T-helper 2 cell treated with Interferon-gamma antibody and Interleukin-4, amounts not matched to agents 5 μg/mL and 100 μg/mL, for 36 hours (primary cell): ENCODE measurements around the gene STK35.

Source experiments
- DNase-seq: peaks from one replicate; pipeline ENCODE4 v3.0.0; 2021; ENCODE audit warnings: low spot score
- H3K27ac Mint-ChIP-seq: one replicate; pipeline ENCODE4 v1.8.0; 2021; ENCODE audit warnings: mild to moderate bottlenecking, mixed read lengths
- H3K27me3 Mint-ChIP-seq: one replicate; pipeline ENCODE4 v1.8.0; 2021; ENCODE audit warnings: low read depth, mixed read lengths
- H3K36me3 Mint-ChIP-seq: one replicate; pipeline ENCODE4 v1.8.0; 2021; ENCODE audit warnings: low read depth, mixed read lengths
- H3K4me1 Mint-ChIP-seq: one replicate; pipeline ENCODE4 v1.8.0; 2021; ENCODE audit warnings: low read depth, mixed read lengths
- H3K4me3 Mint-ChIP-seq: one replicate; pipeline ENCODE4 v1.8.0; 2022; ENCODE audit warnings: mild to moderate bottlenecking, moderate library complexity, mixed read lengths
- H3K9me3 Mint-ChIP-seq: one replicate; pipeline ENCODE4 v1.8.0; 2021; ENCODE audit warnings: mixed read lengths

STK35 gene

DNA sequence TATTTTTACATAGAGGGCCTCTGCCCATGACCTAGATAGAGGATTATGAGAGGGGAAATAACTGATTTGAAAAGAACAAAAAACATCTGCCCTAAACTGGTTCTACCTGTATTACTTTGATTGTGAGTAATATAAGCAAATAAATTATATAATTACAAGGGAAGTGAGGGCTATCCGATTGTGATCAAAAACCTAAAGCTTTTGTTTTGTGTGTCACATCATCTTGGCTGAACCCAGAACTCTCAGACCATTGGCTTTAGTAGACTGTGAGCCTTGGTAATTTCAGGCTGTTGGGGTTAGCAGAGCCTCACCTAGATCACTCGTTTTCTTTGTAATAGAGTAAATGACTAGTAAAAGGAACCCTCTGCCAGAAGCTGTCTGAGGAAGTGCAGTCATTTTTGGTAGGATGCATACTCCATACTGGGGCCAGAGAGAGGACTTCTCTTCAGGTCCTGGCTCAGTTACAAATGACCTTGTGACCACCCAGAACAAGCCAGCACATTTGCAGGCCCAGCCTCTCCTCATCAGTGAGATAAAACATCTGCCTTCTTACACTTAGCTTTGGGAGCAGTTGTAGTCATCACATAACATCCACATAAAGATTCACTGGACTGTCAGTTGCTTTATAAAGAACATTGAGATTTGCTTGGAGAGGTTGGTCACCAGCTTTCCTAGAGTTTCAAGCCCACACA, 13.5 kb downstream of the STK35 start:
- peaks cover 45% of the 10 kb centered on the region for H3K36me3 Mint-ChIP-seq
- H3K9me3 Mint-ChIP-seq: no peaks in the 10 kb centered on the region
- peaks cover 25% of the 10 kb centered on the region for H3K4me1 Mint-ChIP-seq
- H3K27me3 Mint-ChIP-seq: no peaks in the 10 kb centered on the region
- no peak overlapping the region for H3K4me3 Mint-ChIP-seq
- DNase-seq: no peak
- H3K27ac Mint-ChIP-seq: peak overlapping the region; percentile 58

DNA sequence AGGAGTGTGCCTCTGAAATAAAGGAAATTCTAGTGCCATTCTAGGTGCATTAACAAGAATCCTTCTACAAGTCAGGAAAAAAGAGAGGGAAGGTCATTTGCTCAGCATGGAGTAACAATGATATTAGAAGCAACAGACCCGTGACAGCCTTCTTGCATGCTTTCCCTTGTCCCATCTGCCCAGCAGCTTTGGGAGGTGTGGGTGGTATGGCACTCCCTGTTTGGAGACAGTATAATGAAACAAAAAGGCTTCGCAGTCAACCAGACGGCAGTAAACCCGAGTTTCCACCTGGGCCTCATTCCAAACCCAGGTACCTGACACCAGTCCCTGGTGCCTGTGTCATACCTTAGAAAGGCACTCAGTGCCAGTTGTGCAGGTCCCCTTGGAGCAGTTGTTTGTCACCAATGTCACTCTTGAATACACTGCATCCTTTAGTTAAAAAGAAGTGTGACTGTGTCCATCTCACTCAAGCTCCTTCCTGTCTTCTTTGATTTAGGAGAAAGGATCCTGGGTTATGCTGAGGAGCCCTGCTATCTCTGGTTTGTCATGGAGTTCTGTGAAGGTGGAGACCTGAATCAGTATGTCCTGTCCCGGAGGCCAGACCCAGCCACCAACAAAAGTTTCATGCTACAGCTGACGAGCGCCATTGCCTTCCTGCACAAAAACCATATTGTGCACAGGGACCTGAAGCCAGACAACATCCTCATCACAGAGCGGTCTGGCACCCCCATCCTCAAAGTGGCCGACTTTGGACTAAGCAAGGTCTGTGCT, 14.7 kb downstream of the STK35 start:
- Mint-ChIP-seq H3K27ac (no peak overlapping the region), H3K27me3 (no peaks in the 10 kb centered on the region), H3K4me3 (no peak overlapping the region), H3K36me3 (peaks cover 49% of the 10 kb centered on the region), H3K9me3 (no peaks in the 10 kb centered on the region), H3K4me1 (peaks cover 18% of the 10 kb centered on the region)
- no peak for DNase-seq

DNA sequence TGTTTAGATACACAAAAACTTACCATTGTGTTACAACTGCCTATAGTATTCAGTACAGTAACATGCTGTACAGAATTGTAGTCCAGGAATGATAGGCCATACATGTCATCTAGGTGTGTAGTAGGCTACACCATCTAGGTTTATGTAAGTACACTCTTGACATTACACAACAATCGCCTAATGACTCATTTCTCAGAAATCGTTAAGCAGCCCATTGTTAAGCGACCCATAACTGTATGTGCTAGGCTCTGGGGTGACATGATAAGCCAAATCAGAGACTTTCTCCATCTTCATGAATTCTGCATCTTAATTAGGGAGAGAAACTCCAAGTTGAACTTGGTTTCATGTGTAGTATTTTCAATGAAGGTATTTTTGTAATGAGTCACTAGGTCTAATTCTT, 17.2 kb downstream of the STK35 start:
- H3K4me1 Mint-ChIP-seq: peaks cover 22% of the 10 kb centered on the region
- peaks cover 52% of the 10 kb centered on the region for H3K36me3 Mint-ChIP-seq
- DNase-seq: peak; percentile 12
- peak overlapping the region; percentile 25 for H3K4me3 Mint-ChIP-seq
- H3K27ac Mint-ChIP-seq: peak overlapping the region; percentile 67
- H3K9me3 Mint-ChIP-seq: no peaks in the 10 kb centered on the region
- no peaks in the 10 kb centered on the region for H3K27me3 Mint-ChIP-seq

DNA sequence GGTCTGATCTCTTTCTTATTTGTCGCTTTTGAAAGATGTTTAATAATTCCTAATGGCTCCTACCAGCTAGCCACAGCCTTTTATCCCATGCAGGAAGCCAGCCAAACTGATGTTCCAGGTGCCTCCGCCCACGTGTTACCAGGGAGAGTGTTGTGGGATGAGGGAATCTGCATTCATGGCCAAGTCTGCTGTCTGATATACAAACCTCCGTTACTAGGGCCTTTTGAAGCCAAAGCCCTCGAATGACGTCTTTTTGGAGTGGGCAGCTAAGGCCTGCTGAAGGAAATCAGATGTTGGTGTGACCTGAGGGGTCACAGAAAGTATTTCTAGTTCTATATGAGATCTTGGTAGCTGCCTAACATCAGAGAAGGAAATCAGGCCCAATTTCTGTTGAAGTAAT, 21.3 kb downstream of the STK35 start:
- H3K9me3 Mint-ChIP-seq: no peaks in the 10 kb centered on the region
- no peak overlapping the region for H3K27ac Mint-ChIP-seq
- H3K36me3 Mint-ChIP-seq: peaks cover 29% of the 10 kb centered on the region
- H3K27me3 Mint-ChIP-seq: no peaks in the 10 kb centered on the region
- peaks cover 20% of the 10 kb centered on the region for H3K4me1 Mint-ChIP-seq
- no peak for DNase-seq
- H3K4me3 Mint-ChIP-seq: no peak overlapping the region

DNA sequence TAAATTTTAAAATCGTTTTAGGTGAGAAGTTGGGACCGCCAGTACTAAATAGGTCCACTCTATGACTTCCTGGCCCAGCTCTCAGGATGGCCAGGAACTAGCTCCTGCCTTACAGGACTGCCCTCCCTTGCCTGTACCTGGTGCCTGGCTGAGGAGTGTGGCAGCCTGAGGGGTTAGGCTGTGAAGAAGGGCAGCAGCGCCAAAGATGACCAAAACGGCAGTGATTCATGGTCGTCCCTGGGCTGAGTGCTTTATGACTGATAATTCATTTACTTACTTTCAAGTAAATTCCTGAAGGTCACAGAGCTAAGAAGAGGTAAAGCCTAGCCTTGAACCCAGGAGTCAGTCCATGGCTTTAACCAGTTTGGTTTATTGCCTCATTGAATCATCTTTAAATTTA, 22.1 kb downstream of the STK35 start:
- no peaks in the 10 kb centered on the region for H3K9me3 Mint-ChIP-seq
- no peak overlapping the region for H3K4me3 Mint-ChIP-seq

DNA sequence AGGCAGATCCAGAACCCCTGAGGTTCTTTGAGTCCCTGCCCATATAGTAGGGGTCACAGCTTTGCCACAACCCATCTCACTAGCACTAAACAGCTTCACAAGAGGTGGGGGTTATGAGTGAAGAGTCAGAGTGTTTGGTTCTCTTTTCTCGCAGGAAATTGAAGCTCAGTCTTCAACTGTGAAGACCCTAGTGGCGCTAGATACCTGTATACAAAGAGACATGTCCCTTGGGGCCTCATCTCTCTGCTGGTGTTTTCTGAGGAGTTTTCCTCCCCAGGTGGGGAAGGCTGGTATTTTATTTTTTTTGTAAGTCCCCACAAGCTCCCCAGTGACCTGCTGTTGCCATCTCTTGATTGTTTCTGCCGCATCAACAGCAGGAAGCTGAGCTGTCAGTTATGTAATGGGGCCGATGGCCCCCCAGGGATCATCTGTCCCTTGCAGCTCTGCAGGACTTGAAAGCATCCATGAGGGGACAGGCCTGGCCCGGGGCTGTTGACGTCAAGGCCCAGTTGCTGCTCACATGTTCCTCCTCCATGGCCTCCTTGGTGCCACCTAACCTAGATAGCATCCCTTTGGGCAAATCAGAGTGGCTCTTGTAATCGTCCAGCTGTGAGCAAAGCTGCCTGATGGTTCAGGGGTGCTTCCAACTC, 23.1 kb downstream of the STK35 start:
- H3K36me3 Mint-ChIP-seq: peaks cover 18% of the 10 kb centered on the region
- no peak overlapping the region for H3K4me3 Mint-ChIP-seq
- H3K9me3 Mint-ChIP-seq: no peaks in the 10 kb centered on the region
- DNase-seq: no peak
- H3K27ac Mint-ChIP-seq: no peak overlapping the region
- H3K4me1 Mint-ChIP-seq: peaks cover 14% of the 10 kb centered on the region
- H3K27me3 Mint-ChIP-seq: no peaks in the 10 kb centered on the region

More for the DNA sequence above, 22.1 kb downstream of the STK35 start:
- Mint-ChIP-seq H3K27me3 (no peaks in the 10 kb centered on the region), H3K36me3 (peaks cover 26% of the 10 kb centered on the region), H3K27ac (no peak overlapping the region), H3K4me1 (peaks cover 19% of the 10 kb centered on the region)
- no peak for DNase-seq

DNA sequence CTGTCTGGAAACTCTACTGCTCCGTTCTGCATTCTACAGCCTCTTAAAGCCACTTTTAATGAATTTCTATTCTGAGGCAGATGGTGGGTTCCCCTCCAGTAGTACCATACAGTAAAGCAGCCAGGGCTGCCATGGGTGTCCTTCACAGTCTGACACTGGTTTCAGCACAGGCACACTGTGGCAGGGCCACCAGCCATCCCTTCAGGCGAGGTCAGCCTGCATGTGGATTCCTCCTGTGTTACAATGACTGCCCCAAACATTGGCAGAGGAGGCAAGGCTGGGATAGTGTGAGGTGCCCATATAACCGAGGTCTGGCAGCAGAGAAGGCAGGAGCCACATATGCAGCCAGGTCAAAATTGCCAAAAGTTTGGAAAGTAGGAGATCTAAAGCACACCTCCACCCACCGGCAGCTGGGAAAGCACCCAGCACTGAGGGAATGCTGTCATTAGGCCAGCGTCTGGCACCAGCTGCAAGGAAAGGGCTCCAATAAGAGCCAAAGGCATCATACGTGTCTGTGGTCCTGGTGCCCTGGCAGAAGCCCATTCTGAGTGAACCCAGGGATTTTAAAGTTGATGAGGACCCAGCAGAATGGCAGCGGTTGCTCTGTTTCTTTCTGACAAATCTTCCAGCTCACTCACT, 24.0 kb downstream of the STK35 start:
- Mint-ChIP-seq H3K36me3 (peaks cover 10% of the 10 kb centered on the region), H3K4me1 (peaks cover 16% of the 10 kb centered on the region), H3K4me3 (no peak overlapping the region), H3K27me3 (no peaks in the 10 kb centered on the region), H3K9me3 (no peaks in the 10 kb centered on the region), H3K27ac (no peak overlapping the region)
- DNase-seq: no peak

DNA sequence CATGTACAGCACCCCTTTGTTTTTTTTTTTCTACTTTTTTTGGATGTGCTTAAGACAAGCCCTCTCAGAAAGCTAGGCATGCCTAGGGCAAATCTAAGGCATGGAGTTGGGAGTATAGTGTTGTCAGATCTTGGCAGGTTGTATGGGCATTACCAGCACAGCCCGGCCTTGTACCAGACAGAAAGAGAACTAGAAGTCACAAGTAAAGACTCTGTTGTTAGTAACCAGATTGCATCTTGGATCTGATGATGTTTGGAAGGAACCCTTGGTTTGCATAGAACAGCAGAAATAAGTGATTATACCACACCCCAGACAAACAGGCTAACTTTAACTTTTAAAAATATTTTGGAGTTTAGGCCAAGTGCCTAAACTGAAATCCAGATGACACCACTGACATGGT, 25.6 kb downstream of the STK35 start:
- H3K27ac Mint-ChIP-seq: no peak overlapping the region
- no peak for DNase-seq

DNA sequence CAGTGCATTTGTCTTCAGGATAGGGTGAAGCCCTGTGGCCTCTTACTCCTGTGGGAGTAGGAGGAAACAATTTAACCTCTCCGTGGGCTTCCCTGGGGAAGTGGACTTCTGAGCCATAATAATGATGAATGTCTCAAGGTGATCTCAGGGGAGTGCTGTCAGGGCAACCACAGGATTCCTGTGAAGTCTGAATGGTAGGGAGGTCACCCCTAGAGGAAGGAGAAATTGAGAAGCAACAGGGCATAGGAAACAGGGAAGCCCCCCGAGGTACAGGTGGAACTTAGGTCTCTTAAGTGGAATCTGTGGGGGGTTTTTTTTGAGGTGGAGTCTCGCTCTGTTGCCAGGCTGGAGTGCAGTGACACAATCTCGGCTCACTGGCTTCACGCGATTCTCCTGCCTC, 26.9 kb downstream of the STK35 start:
- H3K9me3 Mint-ChIP-seq: no peaks in the 10 kb centered on the region

More for the DNA sequence above, 25.6 kb downstream of the STK35 start:
- Mint-ChIP-seq H3K27me3 (no peaks in the 10 kb centered on the region), H3K4me3 (no peak overlapping the region), H3K4me1 (peaks cover 11% of the 10 kb centered on the region), H3K9me3 (no peaks in the 10 kb centered on the region), H3K36me3 (no peaks in the 10 kb centered on the region)

DNA sequence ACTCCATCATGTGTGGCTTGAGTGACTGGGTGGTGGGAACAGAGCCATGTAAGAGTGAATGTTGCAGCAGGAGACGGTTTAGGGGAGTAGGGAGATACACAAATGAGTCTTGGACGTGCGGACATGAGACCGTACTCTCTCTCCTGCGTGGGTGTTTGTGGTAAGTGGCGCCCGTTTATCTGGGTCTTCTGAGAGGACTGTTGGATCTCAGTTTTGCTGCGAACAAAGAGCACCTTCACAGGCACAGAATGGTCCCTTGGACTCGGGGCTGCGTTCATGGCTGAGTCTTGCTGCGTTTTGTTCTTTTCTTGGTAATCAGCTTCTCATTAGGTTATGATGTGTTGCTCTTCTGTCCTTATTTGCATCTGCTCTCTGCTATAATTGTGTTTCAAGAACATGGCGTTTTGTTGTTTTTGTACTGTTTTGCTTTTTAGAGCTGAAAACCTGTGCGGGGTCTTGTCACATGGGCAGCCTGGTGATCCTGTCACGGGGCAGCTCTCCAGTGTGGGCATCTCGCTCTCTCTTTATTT, 28.5 kb downstream of the STK35 start:
- H3K27me3 Mint-ChIP-seq: no peaks in the 10 kb centered on the region
- DNase-seq: no peak
- no peak overlapping the region for H3K4me3 Mint-ChIP-seq
- H3K27ac Mint-ChIP-seq: no peak overlapping the region
- H3K9me3 Mint-ChIP-seq: no peaks in the 10 kb centered on the region
- no peaks in the 10 kb centered on the region for H3K36me3 Mint-ChIP-seq
- H3K4me1 Mint-ChIP-seq: peaks cover 11% of the 10 kb centered on the region

More for the DNA sequence above, 26.9 kb downstream of the STK35 start:
- Mint-ChIP-seq H3K36me3 (no peaks in the 10 kb centered on the region), H3K4me3 (no peak overlapping the region), H3K4me1 (peaks cover 11% of the 10 kb centered on the region), H3K27me3 (no peaks in the 10 kb centered on the region), H3K27ac (no peak overlapping the region)
- DNase-seq: no peak

DNA sequence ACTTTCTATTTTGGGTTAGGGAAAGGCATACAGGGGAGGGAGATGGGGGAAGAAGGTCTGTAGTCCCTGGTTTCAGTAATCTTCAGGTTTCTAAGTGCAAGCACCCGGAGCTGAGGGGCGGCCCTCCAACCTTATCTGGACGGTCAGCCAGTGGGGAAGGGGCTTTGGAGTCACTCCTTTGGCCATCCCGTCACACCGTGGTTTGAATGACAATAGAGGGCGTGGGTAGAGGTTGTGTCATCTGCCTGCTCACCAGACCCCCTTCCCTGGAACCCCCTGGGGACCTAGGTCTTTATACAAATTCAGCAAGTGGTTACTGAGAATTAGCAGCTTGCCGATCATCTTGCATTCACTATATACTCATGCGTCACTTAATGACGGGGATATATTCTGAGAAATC, 29.1 kb downstream of the STK35 start:
- Mint-ChIP-seq H3K4me1 (peaks cover 11% of the 10 kb centered on the region), H3K36me3 (no peaks in the 10 kb centered on the region), H3K27ac (no peak overlapping the region), H3K27me3 (no peaks in the 10 kb centered on the region), H3K4me3 (no peak overlapping the region), H3K9me3 (no peaks in the 10 kb centered on the region)
- DNase-seq: no peak

DNA sequence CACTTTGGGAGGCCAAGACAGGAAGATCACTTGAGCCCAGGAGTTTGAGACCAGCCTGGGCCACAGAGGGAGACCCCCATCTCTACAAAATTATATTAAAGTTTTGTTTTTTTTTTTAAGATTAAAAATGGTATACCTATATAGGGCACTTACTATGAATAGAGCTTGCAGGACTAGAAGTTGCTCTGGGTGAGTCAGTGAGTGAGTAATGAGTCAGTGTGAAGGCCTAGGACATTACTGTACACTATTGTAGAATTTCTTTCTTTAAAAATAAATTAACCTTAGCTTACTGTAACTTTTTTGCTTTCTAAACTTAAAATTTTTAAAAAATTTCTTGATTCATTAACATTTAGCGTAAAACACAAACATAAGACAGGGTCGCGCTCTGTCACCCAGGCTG, 29.7 kb downstream of the STK35 start:
- no peaks in the 10 kb centered on the region for H3K9me3 Mint-ChIP-seq
- peaks cover 11% of the 10 kb centered on the region for H3K4me1 Mint-ChIP-seq
- no peak for DNase-seq
- H3K27me3 Mint-ChIP-seq: no peaks in the 10 kb centered on the region
- no peak overlapping the region for H3K4me3 Mint-ChIP-seq
- no peak overlapping the region for H3K27ac Mint-ChIP-seq
- H3K36me3 Mint-ChIP-seq: no peaks in the 10 kb centered on the region

DNA sequence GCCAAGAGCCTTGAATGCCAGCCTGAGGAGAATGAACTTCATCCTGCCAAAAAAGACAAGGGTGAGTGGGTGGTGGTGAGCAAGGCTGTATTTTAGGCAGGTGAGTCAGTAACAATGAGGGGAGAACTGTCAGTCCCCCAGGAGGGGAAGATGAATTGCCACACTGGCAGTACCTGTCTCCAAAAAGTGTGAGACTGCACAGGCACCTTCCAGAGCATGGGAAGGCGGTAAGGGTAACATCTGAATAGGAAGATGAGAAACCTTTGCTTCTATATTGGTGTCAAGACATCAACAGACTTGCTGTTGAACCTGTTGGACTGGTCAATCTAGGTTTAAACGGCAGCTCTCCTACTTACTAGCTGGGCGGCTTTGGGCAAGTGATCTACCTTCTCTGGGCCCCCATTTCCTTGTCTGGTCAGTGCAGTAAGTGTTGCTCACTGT, 30.9 kb downstream of the STK35 start:
- H3K27me3 Mint-ChIP-seq: no peaks in the 10 kb centered on the region

More for the DNA sequence above, 30.9 kb downstream of the STK35 start:
- no peak for DNase-seq
- Mint-ChIP-seq H3K4me1 (peaks cover 10% of the 10 kb centered on the region), H3K27ac (no peak overlapping the region), H3K4me3 (no peak overlapping the region), H3K36me3 (no peaks in the 10 kb centered on the region), H3K9me3 (no peaks in the 10 kb centered on the region)
